ENCODE results near the gene DNAJA4.

DNAJA4 gene

DNA sequence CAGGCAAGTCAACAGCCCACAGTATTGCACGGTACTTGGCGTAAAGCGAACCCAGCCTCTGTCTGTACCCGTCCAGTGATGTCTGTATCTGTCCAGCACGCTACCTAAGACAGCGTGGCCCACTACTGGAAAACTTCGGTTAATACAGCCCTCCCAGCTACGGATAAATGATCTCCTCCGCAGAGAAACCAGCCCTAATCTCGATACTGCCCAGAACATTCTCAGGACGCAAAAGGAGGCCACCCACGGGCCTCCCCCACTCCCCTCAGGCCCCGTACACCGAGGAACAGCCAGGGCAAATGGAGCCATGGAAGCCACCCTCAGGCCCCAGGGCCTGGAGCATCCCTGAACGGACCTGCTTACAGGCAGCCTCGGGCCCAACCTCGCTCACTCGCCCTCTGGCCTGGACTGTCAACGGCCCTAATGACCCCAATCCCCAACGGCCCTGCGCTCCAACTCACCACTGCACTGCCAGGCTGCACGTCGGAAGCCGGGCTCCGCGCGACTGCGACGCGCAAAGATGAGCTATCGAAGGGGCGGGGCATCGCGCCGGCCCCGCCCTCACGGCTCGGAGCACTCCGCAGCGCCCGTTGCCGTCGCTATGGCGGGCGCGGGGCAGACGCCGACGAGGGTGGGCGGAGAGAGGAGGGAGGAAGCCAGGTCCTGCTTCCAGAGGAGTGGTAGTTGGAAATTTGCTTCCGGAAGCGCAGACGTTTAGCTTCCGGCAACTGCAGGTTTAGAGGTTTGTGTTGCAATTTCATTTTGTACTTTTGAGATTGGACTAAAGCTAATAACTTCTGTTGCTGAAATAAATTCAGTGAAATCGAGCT lies 35.0 kb downstream of the DNAJA4 start, which contains the start of gene SKIC8 (continued):
- TF ChIP-seq, protein P1, sequence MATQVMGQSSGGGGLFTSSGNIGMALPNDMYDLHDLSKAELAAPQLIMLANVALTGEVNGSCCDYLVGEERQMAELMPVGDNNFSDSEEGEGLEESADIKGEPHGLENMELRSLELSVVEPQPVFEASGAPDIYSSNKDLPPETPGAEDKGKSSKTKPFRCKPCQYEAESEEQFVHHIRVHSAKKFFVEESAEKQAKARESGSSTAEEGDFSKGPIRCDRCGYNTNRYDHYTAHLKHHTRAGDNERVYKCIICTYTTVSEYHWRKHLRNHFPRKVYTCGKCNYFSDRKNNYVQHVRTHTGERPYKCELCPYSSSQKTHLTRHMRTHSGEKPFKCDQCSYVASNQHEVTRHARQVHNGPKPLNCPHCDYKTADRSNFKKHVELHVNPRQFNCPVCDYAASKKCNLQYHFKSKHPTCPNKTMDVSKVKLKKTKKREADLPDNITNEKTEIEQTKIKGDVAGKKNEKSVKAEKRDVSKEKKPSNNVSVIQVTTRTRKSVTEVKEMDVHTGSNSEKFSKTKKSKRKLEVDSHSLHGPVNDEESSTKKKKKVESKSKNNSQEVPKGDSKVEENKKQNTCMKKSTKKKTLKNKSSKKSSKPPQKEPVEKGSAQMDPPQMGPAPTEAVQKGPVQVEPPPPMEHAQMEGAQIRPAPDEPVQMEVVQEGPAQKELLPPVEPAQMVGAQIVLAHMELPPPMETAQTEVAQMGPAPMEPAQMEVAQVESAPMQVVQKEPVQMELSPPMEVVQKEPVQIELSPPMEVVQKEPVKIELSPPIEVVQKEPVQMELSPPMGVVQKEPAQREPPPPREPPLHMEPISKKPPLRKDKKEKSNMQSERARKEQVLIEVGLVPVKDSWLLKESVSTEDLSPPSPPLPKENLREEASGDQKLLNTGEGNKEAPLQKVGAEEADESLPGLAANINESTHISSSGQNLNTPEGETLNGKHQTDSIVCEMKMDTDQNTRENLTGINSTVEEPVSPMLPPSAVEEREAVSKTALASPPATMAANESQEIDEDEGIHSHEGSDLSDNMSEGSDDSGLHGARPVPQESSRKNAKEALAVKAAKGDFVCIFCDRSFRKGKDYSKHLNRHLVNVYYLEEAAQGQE (tag by site-specific recombination; IDR thresholded peaks at IDR 0.05) = peak; percentile 60; the same call in 1 of the 2 replicates
- TF ChIP-seq GLI4 (tag by site-specific recombination; IDR thresholded peaks at IDR 0.05) (no peak), ZNF311 (tag by site-specific recombination; IDR thresholded peaks at IDR 0.05; ENCODE audit: borderline replicate concordance) (no peak), KLF1 (tag by site-specific recombination; IDR thresholded peaks at IDR 0.05) (peak; percentile 14; the same call in 1 of the 2 replicates), ZNF416 (tag by site-specific recombination; IDR thresholded peaks at IDR 0.05) (no peak), ZNF433 (tag by site-specific recombination; IDR thresholded peaks at IDR 0.05; ENCODE audit: low read depth) (no peak), ZNF335 (tag by site-specific recombination; conservative IDR thresholded peaks at IDR 0.05) (peak; percentile 93), ZNF626 (tag by site-specific recombination; IDR thresholded peaks at IDR 0.05) (no peak), REPIN1 (tag by site-specific recombination; IDR thresholded peaks at IDR 0.05; ENCODE audit: low read depth) (no peak), ZNF549 (tag by site-specific recombination; IDR thresholded peaks at IDR 0.05) (no peak), ZNF146 (tag by site-specific recombination; IDR thresholded peaks at IDR 0.05) (no peak), MEIS1 (CRISPR knock-in tag; IDR thresholded peaks at IDR 0.05; ENCODE audit: borderline replicate concordance) (no peak), ZNF394 (tag by site-specific recombination; IDR thresholded peaks at IDR 0.05; ENCODE audit: borderline replicate concordance) (no peak; the same call in 1 of the 2 replicates), SP3 (tag by site-specific recombination; IDR thresholded peaks at IDR 0.05) (peak; percentile 95), ZBTB21 (tag by site-specific recombination; IDR thresholded peaks at IDR 0.05) (no peak), YY1 (tag by site-specific recombination; IDR thresholded peaks at IDR 0.05) (peak; percentile 51; the same call in 1 of the 2 replicates), ZNF114 (tag by site-specific recombination; IDR thresholded peaks at IDR 0.05) (no peak), ZNF621 (tag by site-specific recombination; IDR thresholded peaks at IDR 0.05) (no peak), ZSCAN16 (tag by site-specific recombination; IDR thresholded peaks at IDR 0.05) (no peak), ZFP37 (tag by site-specific recombination; IDR thresholded peaks at IDR 0.05) (peak; percentile 82; the same call in 1 of the 2 replicates), ZNF23 (tag by site-specific recombination; IDR thresholded peaks at IDR 0.05; ENCODE audit: borderline replicate concordance) (no peak), YY2 (tag by site-specific recombination; IDR thresholded peaks at IDR 0.05) (peak; percentile 74; the same call in 1 of the 2 replicates), ZNF701 (tag by site-specific recombination; IDR thresholded peaks at IDR 0.05) (no peak), ZXDB (tag by site-specific recombination; IDR thresholded peaks at IDR 0.05) (peak; percentile 90), ZNF555 (tag by site-specific recombination; conservative IDR thresholded peaks at IDR 0.05) (no peak)
- TF ChIP-seq, protein P2, sequence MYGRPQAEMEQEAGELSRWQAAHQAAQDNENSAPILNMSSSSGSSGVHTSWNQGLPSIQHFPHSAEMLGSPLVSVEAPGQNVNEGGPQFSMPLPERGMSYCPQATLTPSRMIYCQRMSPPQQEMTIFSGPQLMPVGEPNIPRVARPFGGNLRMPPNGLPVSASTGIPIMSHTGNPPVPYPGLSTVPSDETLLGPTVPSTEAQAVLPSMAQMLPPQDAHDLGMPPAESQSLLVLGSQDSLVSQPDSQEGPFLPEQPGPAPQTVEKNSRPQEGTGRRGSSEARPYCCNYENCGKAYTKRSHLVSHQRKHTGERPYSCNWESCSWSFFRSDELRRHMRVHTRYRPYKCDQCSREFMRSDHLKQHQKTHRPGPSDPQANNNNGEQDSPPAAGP (tag by site-specific recombination; IDR thresholded peaks at IDR 0.05) = peak; percentile 48; the same call in 1 of the 2 replicates
- TF ChIP-seq, protein P3, sequence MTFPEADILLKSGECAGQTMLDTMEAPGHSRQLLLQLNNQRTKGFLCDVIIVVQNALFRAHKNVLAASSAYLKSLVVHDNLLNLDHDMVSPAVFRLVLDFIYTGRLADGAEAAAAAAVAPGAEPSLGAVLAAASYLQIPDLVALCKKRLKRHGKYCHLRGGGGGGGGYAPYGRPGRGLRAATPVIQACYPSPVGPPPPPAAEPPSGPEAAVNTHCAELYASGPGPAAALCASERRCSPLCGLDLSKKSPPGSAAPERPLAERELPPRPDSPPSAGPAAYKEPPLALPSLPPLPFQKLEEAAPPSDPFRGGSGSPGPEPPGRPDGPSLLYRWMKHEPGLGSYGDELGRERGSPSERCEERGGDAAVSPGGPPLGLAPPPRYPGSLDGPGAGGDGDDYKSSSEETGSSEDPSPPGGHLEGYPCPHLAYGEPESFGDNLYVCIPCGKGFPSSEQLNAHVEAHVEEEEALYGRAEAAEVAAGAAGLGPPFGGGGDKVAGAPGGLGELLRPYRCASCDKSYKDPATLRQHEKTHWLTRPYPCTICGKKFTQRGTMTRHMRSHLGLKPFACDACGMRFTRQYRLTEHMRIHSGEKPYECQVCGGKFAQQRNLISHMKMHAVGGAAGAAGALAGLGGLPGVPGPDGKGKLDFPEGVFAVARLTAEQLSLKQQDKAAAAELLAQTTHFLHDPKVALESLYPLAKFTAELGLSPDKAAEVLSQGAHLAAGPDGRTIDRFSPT (tag by site-specific recombination; IDR thresholded peaks at IDR 0.05) = peak; percentile 51; the same call in 1 of the 2 replicates
- TF ChIP-seq, protein P4, sequence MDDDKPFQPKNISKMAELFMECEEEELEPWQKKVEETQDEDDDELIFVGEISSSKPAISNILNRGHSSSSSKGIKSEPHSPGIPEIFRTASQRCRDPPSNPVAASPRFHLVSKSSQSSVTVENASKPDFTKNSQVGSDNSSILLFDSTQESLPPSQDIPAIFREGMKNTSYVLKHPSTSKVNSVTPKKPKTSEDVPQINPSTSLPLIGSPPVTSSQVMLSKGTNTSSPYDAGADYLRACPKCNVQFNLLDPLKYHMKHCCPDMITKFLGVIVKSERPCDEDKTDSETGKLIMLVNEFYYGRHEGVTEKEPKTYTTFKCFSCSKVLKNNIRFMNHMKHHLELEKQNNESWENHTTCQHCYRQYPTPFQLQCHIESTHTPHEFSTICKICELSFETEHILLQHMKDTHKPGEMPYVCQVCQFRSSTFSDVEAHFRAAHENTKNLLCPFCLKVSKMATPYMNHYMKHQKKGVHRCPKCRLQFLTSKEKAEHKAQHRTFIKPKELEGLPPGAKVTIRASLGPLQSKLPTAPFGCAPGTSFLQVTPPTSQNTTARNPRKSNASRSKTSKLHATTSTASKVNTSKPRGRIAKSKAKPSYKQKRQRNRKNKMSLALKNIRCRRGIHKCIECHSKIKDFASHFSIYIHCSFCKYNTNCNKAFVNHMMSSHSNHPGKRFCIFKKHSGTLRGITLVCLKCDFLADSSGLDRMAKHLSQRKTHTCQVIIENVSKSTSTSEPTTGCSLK (tag by site-specific recombination; IDR thresholded peaks at IDR 0.05) = no peak
- TF ChIP-seq, protein P5, sequence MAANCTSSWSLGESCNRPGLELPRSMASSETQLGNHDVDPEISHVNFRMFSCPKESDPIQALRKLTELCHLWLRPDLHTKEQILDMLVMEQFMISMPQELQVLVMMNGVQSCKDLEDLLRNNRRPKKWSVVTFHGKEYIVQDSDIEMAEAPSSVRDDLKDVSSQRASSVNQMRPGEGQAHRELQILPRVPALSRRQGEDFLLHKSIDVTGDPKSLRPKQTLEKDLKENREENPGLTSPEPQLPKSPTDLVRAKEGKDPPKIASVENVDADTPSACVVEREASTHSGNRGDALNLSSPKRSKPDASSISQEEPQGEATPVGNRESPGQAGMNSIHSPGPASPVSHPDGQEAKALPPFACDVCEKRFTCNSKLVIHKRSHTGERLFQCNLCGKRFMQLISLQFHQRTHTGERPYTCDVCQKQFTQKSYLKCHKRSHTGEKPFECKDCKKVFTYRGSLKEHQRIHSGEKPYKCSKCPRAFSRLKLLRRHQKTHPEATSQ (tag by site-specific recombination; IDR thresholded peaks at IDR 0.05) = peak; percentile 52; the same call in 1 of the 2 replicates

Measured in HEK293 (cell line).